ENCODE results near the gene CISH.
A peak's percentile ranks its signal among the peaks of the same experiment; 100 is the strongest.

The CISH gene

DNA sequence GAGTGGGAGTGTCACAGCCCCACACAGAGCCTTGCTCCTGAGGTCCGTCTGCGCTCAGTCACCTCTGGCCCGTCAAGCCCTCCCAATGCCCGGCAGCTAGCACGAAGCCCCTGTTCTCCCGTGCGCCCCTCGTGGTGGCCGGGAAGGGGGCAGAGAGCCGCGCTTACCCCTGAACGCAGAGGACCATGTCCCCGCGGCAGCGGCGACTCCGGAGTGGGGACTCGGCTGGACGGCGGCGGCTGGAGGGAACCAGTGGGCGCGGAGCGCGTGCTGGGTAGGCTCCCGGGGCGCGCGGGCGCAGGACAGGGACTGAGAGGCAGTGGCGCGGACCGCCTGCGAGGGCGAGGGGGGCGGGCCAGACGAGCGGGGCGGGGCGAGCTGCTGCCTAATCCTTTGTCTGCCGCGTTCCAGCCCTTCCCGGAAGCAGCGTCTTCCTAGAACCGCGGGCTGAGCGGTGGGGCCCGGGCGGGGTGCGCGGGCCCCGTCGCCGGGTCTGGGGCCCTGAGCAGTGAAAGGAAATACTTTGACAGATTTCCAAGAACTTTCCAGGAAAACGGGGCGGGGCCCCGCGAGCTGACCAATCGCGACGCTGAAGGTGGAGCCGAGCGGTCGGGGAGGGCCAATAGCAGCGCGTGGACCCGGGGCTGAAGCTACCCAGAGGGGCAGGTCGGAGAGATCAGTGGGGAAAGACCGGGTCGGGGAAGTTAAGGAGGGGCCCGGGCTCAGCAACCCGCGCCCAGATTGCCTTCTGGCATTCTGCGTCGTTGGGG lies at the start of gene CISH:
Gene CISH, minus strand, starts transcription at position 311 of the 770 bp plus-strand sequence. Its CDS starts 124 bp downstream, at position 187.
- DNase-seq (ENCODE audit: low read depth, low spot score), result peak; percentile 76

- no peak for DNase-seq (ENCODE audit: low read depth, low spot score)
Observed at GRCh38 chr3:50660386-50660785, 48.8 kb upstream of the CISH start.

DNA sequence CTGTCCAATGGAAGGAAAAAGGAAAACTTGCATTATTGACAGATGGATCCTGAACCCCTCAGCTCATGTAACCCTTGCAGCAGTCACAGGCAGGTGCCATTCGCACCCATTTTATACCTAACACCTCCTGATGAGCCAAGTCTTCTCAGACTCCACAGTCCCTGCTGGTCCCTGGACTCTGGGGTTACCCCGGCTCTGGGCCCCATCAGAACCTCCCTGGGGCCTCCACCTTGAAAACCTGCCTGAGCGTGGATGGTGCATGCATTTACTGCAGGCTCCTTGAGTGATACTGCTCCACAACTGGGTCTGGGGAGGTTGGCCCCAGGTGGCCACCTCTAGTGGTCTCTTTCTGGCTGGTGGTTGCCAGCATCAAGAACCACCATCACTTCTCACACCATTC lies 47.3 kb upstream of the CISH start:
- no peak for DNase-seq (ENCODE audit: low read depth, low spot score)

DNA sequence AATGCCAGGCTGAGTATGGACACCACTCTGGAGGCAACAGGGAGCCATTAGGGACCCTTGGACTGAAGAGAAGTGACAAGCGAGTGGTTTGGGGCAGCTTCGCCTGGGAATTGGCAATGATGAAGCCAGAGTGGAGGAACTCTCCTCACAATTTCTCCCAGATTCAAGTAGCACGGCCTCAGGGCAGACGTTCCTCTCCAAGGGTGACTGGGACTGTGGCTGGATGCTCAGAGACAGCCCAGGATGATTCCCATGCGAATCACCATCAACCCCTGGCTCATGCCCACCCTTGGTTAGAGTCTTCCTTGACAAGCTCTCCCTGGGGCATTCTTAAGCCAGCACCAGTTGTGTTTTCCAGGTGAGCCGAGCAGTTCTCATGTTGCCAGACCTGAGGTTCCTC lies 46.8 kb upstream of the CISH start:
- DNase-seq (ENCODE audit: low read depth, low spot score), result no peak

DNA sequence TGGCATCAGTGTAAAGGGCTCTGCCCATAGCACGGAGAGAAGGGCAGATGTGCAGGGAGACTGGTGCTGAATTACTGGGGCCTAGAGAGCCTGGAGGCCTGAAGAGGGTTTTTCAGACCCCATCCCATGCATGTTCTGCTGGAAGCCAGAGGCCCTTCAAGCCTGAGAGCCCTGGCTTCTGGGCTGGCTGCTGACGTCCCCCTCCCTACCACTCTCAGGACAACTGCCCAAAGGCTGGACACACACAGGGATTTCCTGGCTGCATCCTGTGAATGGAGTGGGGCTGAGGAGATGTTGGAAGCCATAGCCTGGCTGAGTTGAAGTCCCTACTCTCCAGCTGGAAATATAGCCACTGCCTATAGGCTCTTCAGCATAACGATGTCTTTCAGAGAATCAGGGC lies 46.2 kb upstream of the CISH start:
- no peak for DNase-seq (ENCODE audit: low read depth, low spot score)

DNA sequence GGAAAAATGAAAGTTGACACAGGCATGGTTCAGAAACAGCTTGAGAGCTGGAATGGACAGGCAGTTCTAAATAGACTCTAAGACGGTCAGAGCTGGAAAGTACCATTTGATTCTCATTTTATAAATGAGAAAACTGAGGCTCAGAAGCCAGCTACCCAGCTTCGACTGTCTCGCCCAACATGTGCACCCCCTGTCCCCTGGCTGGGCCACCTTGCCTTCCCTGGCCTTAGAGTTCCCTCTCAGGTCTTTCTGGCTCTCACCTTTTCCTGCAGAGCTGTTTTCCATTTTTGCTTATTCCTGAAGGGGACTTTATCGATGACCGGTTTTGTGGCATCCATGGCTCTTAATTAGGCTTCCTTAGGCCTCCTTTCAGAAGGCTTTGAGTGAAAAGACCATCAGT lies 45.8 kb upstream of the CISH start:
- DNase-seq (ENCODE audit: low read depth, low spot score), result no peak

- DNase-seq (ENCODE audit: low read depth, low spot score), result no peak
Observed at GRCh38 chr3:50656417-50657195, 45.0 kb upstream of the CISH start.

- no peak for DNase-seq (ENCODE audit: low read depth, low spot score)
Observed at GRCh38 chr3:50655009-50655830, 43.6 kb upstream of the CISH start.

DNA sequence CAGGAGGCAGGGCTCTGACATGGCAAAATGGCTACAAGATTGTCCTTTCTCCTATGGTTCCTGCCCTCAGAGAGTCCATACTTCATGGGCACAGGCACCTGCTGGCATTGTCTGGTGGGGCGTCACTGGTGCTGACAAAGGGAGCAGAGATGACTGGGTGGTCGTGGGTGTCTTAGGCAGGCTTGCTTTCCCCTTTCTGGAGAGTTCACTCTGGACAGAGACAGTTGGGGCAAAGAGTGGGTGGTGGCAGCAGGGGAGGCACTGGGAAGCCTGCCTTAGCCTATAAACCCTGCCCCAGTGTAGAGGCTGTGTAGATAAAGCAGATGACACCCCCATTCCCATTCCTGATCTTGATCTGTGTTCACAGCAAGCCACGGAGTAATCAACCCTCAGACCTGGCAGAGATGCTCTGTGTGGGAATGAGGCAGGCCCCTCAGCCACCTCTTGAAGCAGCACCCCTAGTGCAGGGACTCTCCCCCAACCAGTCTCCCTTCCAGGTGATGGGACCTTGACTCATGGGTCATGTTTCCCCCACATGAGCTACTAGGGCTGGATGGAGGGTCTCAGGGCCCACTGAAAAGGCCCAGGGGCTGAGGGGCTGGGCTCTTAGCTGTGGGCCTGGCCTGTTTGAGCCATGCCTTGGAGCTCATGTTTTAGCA lies 42.5 kb upstream of the CISH start:
- DNase-seq (ENCODE audit: low read depth, low spot score), result no peak

- DNase-seq (ENCODE audit: low read depth, low spot score), result no peak
Observed at GRCh38 chr3:50652709-50653108, 41.1 kb upstream of the CISH start.

DNA sequence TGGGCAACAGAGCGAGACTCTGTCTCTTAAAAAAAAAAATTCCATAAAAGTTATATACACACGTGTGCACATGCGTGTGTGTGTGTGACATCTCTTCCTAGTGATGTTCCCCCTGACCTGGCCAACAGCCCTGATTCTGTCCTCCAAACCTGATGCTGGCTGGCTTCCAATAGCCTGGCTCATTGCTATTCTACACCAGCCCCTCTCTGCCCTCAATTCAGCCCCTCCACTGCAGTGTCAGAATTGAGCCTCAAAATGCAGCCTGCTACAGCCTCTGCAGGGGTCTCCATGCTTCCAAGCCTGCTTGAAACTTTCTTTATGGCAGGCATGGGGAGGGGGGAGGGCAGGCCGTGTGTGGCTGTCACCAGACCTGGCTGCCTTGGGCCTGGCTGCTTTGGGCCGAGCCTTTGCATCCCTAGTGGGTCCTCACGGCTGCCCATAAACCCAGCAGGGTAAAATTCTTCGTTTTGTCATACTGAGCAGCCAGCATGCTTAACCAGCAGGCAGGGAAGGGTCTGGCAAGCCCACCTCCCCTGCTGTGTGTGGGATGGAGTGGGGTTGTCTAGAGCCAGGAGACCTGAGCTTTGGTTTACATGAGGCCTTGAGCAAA lies 40.5 kb upstream of the CISH start:
- no peak for DNase-seq (ENCODE audit: low read depth, low spot score)

- DNase-seq (ENCODE audit: low read depth, low spot score), result no peak
Observed at GRCh38 chr3:50651445-50651844, 39.9 kb upstream of the CISH start.

- DNase-seq (ENCODE audit: low read depth, low spot score), result no peak
Observed at GRCh38 chr3:50650018-50650417, 38.4 kb upstream of the CISH start.

DNA sequence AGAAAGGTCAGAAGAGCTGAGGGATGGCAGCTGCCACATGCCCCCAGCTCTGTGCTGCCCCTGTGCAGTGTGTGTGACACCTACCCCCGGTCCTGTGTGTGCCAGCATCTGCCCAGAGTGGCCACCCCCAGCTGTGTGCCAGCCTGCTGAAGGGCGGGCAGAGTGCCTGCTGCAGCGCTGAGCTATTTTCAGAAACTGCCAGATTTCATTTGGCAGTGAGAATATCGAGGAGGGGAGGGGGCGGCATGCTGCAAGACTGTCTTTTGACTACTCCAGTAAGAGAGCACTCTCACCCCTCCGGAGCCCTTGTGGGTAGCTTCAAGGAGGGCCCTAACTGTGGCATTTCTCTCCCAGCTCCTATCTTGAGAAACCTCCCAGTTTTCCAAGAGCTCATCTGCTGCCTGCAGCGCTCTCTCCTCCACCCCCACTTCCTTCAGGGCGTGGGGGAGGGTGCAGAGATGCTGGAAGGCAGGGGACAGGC lies 37.9 kb upstream of the CISH start:
- DNase-seq (ENCODE audit: low read depth, low spot score), result no peak

GRCh38 chr3:50648944-50649343 lies 37.4 kb upstream of the CISH start:
- no peak for DNase-seq (ENCODE audit: low read depth, low spot score)

DNA sequence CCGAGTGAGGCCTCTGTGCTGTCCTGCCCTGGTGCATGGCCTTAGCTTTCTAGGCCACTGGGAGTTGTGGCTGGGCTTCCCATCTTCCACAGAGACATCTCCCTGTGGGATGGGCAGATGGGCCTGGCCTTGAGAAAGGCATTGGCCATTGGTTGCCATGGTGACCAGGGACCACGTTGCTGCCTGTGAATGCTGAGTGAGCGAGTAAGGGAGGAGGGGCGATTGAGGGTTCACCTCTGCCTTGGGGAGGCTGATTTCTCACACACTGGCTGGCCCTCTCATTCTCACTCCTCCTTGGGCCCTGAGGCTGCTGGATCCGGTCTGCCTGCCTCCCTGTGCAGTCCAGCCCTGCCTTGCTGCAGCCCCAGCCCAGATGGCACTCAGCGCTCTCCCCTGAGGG lies 36.7 kb upstream of the CISH start:
- no peak for DNase-seq (ENCODE audit: low read depth, low spot score)

DNA sequence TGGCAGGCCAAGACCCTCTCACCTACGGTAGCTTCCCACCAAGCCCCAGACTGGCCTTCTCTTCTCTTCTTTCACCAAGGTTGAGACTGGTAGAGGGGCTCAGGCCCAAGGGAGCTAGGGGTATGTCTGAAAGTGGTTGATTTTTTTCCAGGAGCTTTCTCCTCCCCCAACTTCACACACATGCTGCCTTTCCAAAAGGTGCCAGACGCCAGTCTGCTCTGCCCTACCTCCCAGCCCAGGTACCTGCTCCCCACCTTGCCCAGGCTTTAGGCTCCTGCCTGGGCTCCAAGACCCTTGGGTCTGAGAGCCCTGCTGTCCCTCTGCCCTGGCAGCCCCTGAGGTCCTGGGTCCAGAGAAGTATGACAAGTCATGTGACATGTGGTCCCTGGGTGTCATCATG lies 33.8 kb upstream of the CISH start:
- DNase-seq (ENCODE audit: low read depth, low spot score), result no peak

- DNase-seq (ENCODE audit: low read depth, low spot score), result no peak
Observed at GRCh38 chr3:50644561-50644960, 33.0 kb upstream of the CISH start.

GRCh38 chr3:50642382-50642781 lies 30.8 kb upstream of the CISH start:
- DNase-seq (ENCODE audit: low read depth, low spot score), result no peak

DNA sequence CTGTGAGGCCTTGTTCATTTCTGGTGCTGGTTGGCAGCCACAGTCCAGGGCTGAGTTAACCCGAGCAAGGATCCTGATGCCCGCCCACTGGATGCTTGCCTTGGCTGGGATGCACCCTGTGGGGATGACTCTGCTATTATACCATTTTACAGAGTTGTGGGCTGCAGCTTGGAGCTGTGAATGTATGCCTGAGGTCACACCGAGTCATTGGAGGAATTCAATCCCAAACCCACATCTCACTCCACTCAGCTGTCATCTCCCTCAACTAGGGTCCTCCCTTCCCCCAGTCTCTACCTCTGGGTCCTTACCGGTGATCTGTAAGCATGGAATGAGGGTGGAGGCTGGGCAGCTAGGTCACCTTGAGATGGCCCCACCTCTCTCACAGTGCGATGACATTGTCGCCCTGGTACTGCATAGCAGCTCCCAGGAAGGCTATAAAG lies 27.5 kb upstream of the CISH start:
- no peak for DNase-seq (ENCODE audit: low read depth, low spot score)

DNA sequence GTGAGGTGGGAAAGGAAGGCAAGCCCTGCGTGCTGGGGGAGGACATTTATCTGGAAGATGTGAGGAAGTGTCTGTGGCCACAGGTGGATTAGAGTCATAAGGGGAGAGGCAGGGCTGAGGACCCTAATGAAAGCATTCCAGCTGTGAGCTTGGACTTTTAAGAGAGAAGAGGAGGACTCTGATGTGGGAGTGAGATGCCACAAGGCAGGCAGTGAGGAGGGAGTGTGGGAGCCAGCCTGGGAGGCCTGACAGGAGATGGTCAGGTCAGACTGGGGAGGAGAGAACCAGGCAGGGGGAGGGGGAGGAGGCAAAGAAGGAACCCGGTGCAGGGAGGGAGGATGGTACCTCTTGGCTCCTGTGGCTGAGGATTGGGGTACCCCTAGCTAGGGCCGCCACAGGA lies 26.4 kb upstream of the CISH start:
- no peak for DNase-seq (ENCODE audit: low read depth, low spot score)
